ENCODE measurements around the gene PDP2. TPM values are rescaled to one million over a fixed set of nuclear protein-coding genes. Genes with fewer than 3 reads are reported as not detected.

Gene PDP2
- total RNA-seq, 1 experiment from 2014 or later: 23.1 TPM

DNA sequence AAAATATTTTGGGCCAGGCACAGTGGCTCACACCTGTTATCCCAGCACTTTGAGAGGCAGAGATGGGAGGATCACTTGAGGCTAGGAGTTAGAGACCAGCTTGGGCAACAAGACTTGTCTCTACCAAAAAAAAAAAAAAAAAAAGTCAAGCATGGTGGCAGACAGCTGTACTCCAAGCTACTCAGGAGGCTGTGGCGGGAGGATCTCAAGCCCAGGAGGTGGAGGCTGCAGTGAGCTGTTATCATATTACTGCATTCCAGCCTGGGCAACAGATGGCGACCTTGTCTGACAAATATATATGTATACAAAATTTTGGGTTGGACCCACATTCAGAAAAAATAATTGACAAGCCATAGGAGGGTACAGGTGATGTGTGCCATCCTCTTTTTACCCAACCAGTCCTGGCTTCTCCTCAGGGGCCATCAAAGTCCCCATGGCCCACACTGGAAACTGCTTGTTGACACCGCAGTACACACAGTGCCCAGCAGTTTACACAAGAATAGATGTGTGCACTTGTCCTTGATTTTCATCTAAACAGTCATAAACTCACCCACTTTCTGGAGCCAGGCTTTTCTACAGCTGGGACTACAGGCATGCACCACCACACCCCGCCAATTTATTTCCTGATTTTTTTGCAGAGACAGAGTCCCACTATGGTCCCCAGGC, 56.7 kb downstream of the PDP2 start:
- Histone ChIP-seq H3K56ac (ENCODE audit: insufficient read length, low read depth, low read length) (no peak overlapping the region), H2BK15ac (ENCODE audit: low read depth, low read length) (no peak overlapping the region), H3K4me1 (ENCODE audit: insufficient read depth, low read length) (no peaks in the 10 kb centered on the region), H2BK20ac (ENCODE audit: low read depth, low read length, poor library complexity, severe bottlenecking) (no peak overlapping the region), H2BK12ac (ENCODE audit: insufficient read length, low read depth, low read length) (no peak overlapping the region), H3K27me3 (ENCODE audit: insufficient read depth, low read length) (no peaks in the 10 kb centered on the region), H4K91ac (ENCODE audit: insufficient read length, low read depth, low read length) (no peak overlapping the region), H4K8ac (replicated peaks; ENCODE audit: insufficient read length, low read depth, low read length) (no peak overlapping the region), H3K4ac (ENCODE audit: low read depth, low read length) (no peak overlapping the region), H3K27ac (ENCODE audit: insufficient read length, low read depth, low read length) (no peak overlapping the region), H3K9ac (ENCODE audit: extremely low read depth, insufficient read length, low read length) (no peak overlapping the region), H3K23ac (ENCODE audit: insufficient read length, low read depth, low read length) (no peak overlapping the region), H3K9me3 (ENCODE audit: control insufficient read depth, low read depth, low read length) (no peaks in the 10 kb centered on the region), H3K79me2 (ENCODE audit: insufficient read depth, low read length) (no peaks in the 10 kb centered on the region), H3K18ac (ENCODE audit: insufficient read length, low read depth, low read length) (no peak overlapping the region), H2BK120ac (ENCODE audit: low read depth, low read length, poor library complexity, severe bottlenecking) (no peak overlapping the region), H4K5ac (ENCODE audit: insufficient read length, low read depth, low read length) (no peak overlapping the region), H3K79me1 (ENCODE audit: insufficient read depth, low read depth, low read length, poor library complexity, severe bottlenecking) (no peaks in the 10 kb centered on the region), H2AFZ (ENCODE audit: low read length) (no peak overlapping the region), H3K14ac (ENCODE audit: insufficient read depth, low read length) (no peak overlapping the region), H2BK5ac (ENCODE audit: insufficient read length, low read length) (no peak overlapping the region), H4K20me1 (ENCODE audit: control insufficient read depth, insufficient read depth, insufficient read length) (no peaks in the 10 kb centered on the region), H2AK5ac (ENCODE audit: insufficient read length, low read length) (no peak overlapping the region), H3K4me2 (ENCODE audit: insufficient read depth, insufficient read length, low read length) (no peak overlapping the region), H3T11ph (ENCODE audit: low read length) (no peak overlapping the region), H3K23me2 (ENCODE audit: insufficient read length, low read depth, low read length, poor library complexity, severe bottlenecking) (peaks cover 16% of the 10 kb centered on the region)
- H3K27ac Mint-ChIP-seq: no peak overlapping the region
- TF ChIP-seq, protein P1, sequence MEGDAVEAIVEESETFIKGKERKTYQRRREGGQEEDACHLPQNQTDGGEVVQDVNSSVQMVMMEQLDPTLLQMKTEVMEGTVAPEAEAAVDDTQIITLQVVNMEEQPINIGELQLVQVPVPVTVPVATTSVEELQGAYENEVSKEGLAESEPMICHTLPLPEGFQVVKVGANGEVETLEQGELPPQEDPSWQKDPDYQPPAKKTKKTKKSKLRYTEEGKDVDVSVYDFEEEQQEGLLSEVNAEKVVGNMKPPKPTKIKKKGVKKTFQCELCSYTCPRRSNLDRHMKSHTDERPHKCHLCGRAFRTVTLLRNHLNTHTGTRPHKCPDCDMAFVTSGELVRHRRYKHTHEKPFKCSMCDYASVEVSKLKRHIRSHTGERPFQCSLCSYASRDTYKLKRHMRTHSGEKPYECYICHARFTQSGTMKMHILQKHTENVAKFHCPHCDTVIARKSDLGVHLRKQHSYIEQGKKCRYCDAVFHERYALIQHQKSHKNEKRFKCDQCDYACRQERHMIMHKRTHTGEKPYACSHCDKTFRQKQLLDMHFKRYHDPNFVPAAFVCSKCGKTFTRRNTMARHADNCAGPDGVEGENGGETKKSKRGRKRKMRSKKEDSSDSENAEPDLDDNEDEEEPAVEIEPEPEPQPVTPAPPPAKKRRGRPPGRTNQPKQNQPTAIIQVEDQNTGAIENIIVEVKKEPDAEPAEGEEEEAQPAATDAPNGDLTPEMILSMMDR (conservative IDR thresholded peaks at IDR 0.05): no peak
- peaks cover 9 to 37% (median 23%) of the 10 kb centered on the region in 3 experiments for H3K36me3 Mint-ChIP-seq (ENCODE audit: insufficient read depth in 1 of 3, low read depth in 3 of 3)
- H3K4me3 Mint-ChIP-seq: peak overlapping the region in 1 of 2 experiments; percentile 58; a peak in 1 of 5 replicates
- H3K4me1 Mint-ChIP-seq: peaks cover 13 to 27% of the 10 kb centered on the region in 2 experiments
- no peaks in the 10 kb centered on the region for H3K9me3 Mint-ChIP-seq
- no CpG with 5 or more reads among the region's 4 CpGs for WGBS (ENCODE audit: extremely low coverage, insufficient read length, low lambda C conversion rate)
- no peaks in the 10 kb centered on the region for H3K27me3 Mint-ChIP-seq (ENCODE audit: low read depth)
- DNase-seq: no peak
